Measurements from ENCODE around the gene BPTF.
"Not testable (repeated sequence)": the region's sequence is repeated elsewhere in the genome, so short reads cannot be mapped to it uniquely, and the experiment has no call there.

Gene BPTF

GRCh38 chr17:67976306-67976705, 151.0 kb downstream of the BPTF start:
- peaks cover 32% of the 10 kb centered on the region for H3K36me3 ChIP-seq (ENCODE audit: insufficient read depth, low read length)
- 94% methylated on average over 6 of the region's 6 CpGs for WGBS

GRCh38 chr17:67980456-67980855, 155.2 kb downstream of the BPTF start:
- Histone ChIP-seq H3K36me3 (ENCODE audit: insufficient read depth, low read length) (peaks cover 22% of the 10 kb centered on the region; the same call in 1 of the 2 replicates), H3K9me3 (ENCODE audit: insufficient read depth, low read depth, low read length) (no peaks in the 10 kb centered on the region), H3K4me3 (ENCODE audit: low read length) (no peak overlapping the region), H3K4me1 (ENCODE audit: insufficient read depth, low read length) (peaks cover 4% of the 10 kb centered on the region), H3K27me3 (ENCODE audit: insufficient read depth, low read length) (no peaks in the 10 kb centered on the region), H3K9ac (ENCODE audit: low read depth, low read length) (no peak overlapping the region), H3K27ac (ENCODE audit: low read depth, low read length) (no peak overlapping the region)
- 92% methylated on average over 1 of the region's 2 CpGs for WGBS

More at GRCh38 chr17:67976306-67976705, 151.0 kb downstream of the BPTF start:
- H3K4me1 ChIP-seq (ENCODE audit: insufficient read depth, low read length): peaks cover 17% of the 10 kb centered on the region
- H3K4me3 ChIP-seq (ENCODE audit: low read length); H3K27ac ChIP-seq (ENCODE audit: low read depth, low read length); H3K9ac ChIP-seq (ENCODE audit: low read depth, low read length); H3K9me3 ChIP-seq (ENCODE audit: insufficient read depth, low read depth, low read length); H3K27me3 ChIP-seq (ENCODE audit: insufficient read depth, low read length): not testable (repeated sequence)

DNA sequence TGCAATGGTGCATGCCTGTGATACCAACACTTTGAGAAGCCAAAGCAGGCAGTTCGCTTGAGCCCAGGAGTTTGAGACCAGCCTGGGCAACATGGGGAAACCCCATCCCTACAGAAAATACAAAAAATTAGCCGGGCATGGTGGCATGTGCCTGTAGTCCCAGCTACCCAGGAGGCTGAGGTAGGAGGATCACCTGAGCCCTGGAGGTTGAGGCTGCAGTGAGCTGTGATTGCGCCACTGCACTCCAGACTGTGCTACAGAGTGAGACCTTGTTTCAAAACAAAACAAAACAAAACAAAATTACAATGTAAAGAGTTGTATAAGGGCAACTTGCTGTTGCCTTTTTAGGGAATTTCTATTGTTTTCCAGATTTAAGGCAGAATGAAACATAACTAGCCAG, 155.6 kb downstream of the BPTF start:
- 48% methylated on average over 2 of the region's 3 CpGs for WGBS

GRCh38 chr17:67982034-67982640, 156.8 kb downstream of the BPTF start:
- Histone ChIP-seq H3K9me3 (ENCODE audit: insufficient read depth, low read depth, low read length) (no peaks in the 10 kb centered on the region), H3K27me3 (ENCODE audit: insufficient read depth, low read length) (no peaks in the 10 kb centered on the region), H3K9ac (ENCODE audit: low read depth, low read length) (no peak overlapping the region), H3K27ac (ENCODE audit: low read depth, low read length) (no peak overlapping the region), H3K4me3 (ENCODE audit: low read length) (no peak overlapping the region), H3K4me1 (ENCODE audit: insufficient read depth, low read length) (no peaks in the 10 kb centered on the region), H3K36me3 (ENCODE audit: insufficient read depth, low read length) (peaks cover 10% of the 10 kb centered on the region; the same call in 1 of the 2 replicates)
- WGBS: 91% methylated on average over 9 of the region's 9 CpGs

More for the DNA sequence above, 155.6 kb downstream of the BPTF start:
- H3K9me3 ChIP-seq (ENCODE audit: insufficient read depth, low read depth, low read length); H3K4me1 ChIP-seq (ENCODE audit: insufficient read depth, low read length); H3K27me3 ChIP-seq (ENCODE audit: insufficient read depth, low read length); H3K27ac ChIP-seq (ENCODE audit: low read depth, low read length); H3K9ac ChIP-seq (ENCODE audit: low read depth, low read length); H3K4me3 ChIP-seq (ENCODE audit: low read length): not testable (repeated sequence)
- H3K36me3 ChIP-seq (ENCODE audit: insufficient read depth, low read length): peaks cover 19% of the 10 kb centered on the region; the same call in 1 of the 2 replicates

DNA sequence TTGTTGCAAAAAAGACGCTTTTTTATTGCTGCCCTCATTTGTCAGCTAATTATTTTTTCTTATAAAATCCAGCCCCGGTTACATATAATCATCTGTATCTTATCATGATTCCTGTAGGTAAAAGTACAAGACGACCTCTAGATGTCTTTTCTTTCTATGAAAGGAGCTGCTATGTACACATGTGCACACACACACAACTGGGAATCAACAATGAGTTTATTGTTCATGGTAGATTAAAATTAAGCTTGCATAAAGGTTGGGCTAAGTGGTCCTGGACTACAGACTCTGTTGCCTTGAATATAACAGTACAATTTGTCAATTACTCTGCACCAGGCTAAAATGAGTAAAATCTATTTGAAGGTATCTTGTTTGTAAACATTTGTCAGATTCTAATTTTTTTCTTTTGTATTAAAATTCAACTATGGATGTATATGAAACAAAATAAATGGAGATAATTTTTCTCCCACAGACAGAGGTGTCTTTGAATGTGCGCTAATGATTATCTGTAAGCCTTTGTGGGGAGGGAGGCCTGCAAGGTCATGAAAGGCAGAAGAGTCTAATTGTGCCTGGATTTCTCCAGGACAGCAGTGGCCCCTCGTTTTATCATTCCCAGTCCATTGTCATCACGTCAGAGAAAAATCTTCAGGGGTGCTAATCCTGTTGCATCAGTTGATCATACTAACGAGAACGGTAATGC, 157.5 kb downstream of the BPTF start:
- H3K36me3 ChIP-seq (ENCODE audit: insufficient read depth, low read length): peaks cover 10% of the 10 kb centered on the region; the same call in 1 of the 2 replicates
- no peak overlapping the region for H3K4me3 ChIP-seq (ENCODE audit: low read length)
- no peaks in the 10 kb centered on the region for H3K27me3 ChIP-seq (ENCODE audit: insufficient read depth, low read length)
- no peak overlapping the region for H3K9ac ChIP-seq (ENCODE audit: low read depth, low read length)
- no peaks in the 10 kb centered on the region for H3K4me1 ChIP-seq (ENCODE audit: insufficient read depth, low read length)
- no peak overlapping the region for H3K27ac ChIP-seq (ENCODE audit: low read depth, low read length)
- no peaks in the 10 kb centered on the region for H3K9me3 ChIP-seq (ENCODE audit: insufficient read depth, low read depth, low read length)
- WGBS: 90% methylated on average over 8 of the region's 8 CpGs

- no peaks in the 10 kb centered on the region for H3K27me3 ChIP-seq (ENCODE audit: insufficient read depth, low read length)
- peaks cover 10% of the 10 kb centered on the region; the same call in 1 of the 2 replicates for H3K36me3 ChIP-seq (ENCODE audit: insufficient read depth, low read length)
- H3K4me1 ChIP-seq (ENCODE audit: insufficient read depth, low read length): no peaks in the 10 kb centered on the region
- no peak overlapping the region for H3K4me3 ChIP-seq (ENCODE audit: low read length)
- H3K9me3 ChIP-seq (ENCODE audit: insufficient read depth, low read depth, low read length): no peaks in the 10 kb centered on the region
- 92% methylated on average over 3 of the region's 3 CpGs for WGBS
- H3K27ac ChIP-seq (ENCODE audit: low read depth, low read length): no peak overlapping the region
- H3K9ac ChIP-seq (ENCODE audit: low read depth, low read length): no peak overlapping the region
Measured at GRCh38 chr17:67983383-67983688, 158.0 kb downstream of the BPTF start.

DNA sequence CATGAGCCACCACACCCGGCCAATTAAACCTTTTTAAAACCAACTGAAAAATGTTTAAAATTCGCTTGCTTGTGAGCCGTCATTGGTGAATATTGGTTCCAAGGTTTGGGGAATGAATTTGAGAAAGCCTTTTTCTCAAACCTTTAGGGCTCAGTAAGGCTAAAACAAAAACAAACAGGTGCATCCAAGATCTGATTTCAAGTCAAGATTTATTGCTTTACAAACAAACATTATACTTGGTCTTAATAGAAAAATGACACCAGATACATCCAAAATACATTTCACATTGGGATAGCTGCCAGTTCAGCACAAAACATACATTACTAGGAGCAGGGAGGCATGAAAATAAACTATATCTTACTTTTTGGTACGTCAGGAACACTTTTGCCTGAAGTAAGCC, 165.6 kb downstream of the BPTF start:
- 94% methylated on average over 4 of the region's 4 CpGs for WGBS
- peaks cover 15% of the 10 kb centered on the region for H3K27me3 ChIP-seq (ENCODE audit: insufficient read depth, low read length)
- no peaks in the 10 kb centered on the region for H3K9me3 ChIP-seq (ENCODE audit: insufficient read depth, low read depth, low read length)
- no peak overlapping the region for H3K9ac ChIP-seq (ENCODE audit: low read depth, low read length)
- peaks cover 12% of the 10 kb centered on the region for H3K36me3 ChIP-seq (ENCODE audit: insufficient read depth, low read length)
- peaks cover 13% of the 10 kb centered on the region for H3K4me1 ChIP-seq (ENCODE audit: insufficient read depth, low read length)
- no peak overlapping the region for H3K4me3 ChIP-seq (ENCODE audit: low read length)
- H3K27ac ChIP-seq (ENCODE audit: low read depth, low read length): no peak overlapping the region

- H3K27ac ChIP-seq (ENCODE audit: low read depth, low read length): peak overlapping the region; percentile 94; the same call in 1 of the 2 replicates
- H3K4me3 ChIP-seq (ENCODE audit: low read length): peak overlapping the region; percentile 98
- peak overlapping the region; percentile 91 for H3K9ac ChIP-seq (ENCODE audit: low read depth, low read length)
- peaks cover 12% of the 10 kb centered on the region for H3K36me3 ChIP-seq (ENCODE audit: insufficient read depth, low read length)
- H3K27me3 ChIP-seq (ENCODE audit: insufficient read depth, low read length): peaks cover 25% of the 10 kb centered on the region
- 20% methylated on average over 17 of the region's 18 CpGs for WGBS
- H3K4me1 ChIP-seq (ENCODE audit: insufficient read depth, low read length): peaks cover 13% of the 10 kb centered on the region
- no peaks in the 10 kb centered on the region for H3K9me3 ChIP-seq (ENCODE audit: insufficient read depth, low read depth, low read length)
Measured at GRCh38 chr17:67992548-67993152, 167.3 kb downstream of the BPTF start.

DNA sequence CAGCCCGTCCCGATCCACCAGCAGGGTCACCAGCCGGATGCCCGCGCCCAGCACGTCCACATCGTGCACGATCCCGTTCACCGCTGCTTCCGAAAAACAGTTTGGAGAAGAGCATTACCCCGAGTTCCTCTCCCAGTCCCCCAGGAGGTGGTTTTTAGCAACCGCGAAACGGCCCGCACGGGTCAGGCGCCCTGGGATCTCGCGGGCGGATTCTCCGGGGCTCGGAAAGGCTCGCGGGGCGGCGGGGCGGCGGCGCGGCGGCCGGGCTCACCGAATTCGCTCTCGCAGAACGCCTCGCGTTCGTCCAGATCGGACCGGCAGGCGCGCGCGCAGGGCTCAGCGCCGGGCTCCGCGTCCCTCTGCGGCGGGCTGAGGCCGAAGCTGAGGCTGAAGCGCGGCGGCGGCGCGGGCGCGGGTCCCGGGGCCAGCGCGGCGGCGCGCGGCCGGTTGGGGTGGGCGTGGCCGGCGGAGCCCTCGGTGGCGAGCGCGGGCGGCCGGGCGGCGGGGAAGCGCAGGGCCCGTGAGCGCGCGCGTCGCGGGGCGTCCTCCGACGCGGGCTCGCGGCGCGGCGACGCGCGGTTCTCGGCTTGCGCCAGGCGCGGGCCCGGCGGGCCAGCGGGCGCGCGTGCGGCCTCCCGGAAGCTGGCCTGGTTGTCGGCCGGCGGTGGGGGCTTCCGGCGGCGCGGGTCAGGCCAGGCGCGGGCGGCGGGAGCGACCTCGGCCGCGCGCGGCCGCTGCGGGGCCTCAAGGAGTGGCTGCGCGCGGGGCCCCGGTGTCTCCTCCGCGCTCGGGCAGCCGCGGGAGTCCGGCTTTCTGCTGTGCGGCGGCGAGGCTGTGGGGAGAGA, 168.1 kb downstream of the BPTF start:
- under 1% methylated on average over 144 of the region's 144 CpGs for WGBS
- H3K27ac ChIP-seq (ENCODE audit: low read depth, low read length): peak overlapping the region; percentile 94

GRCh38 chr17:67993998-67994361, 168.7 kb downstream of the BPTF start:
- no peaks in the 10 kb centered on the region for H3K9me3 ChIP-seq (ENCODE audit: insufficient read depth, low read depth, low read length)
- peak overlapping the region; percentile 79 for H3K4me3 ChIP-seq (ENCODE audit: low read length)
- peaks cover 12% of the 10 kb centered on the region for H3K36me3 ChIP-seq (ENCODE audit: insufficient read depth, low read length)
- WGBS: 2% methylated on average over 21 of the region's 21 CpGs
- H3K27me3 ChIP-seq (ENCODE audit: insufficient read depth, low read length): peaks cover 25% of the 10 kb centered on the region
- H3K4me1 ChIP-seq (ENCODE audit: insufficient read depth, low read length): peaks cover 13% of the 10 kb centered on the region
- H3K9ac ChIP-seq (ENCODE audit: low read depth, low read length): peak overlapping the region; percentile 83
- H3K27ac ChIP-seq (ENCODE audit: low read depth, low read length): peak overlapping the region; percentile 82; the same call in 1 of the 2 replicates

More for the DNA sequence above, 168.1 kb downstream of the BPTF start:
- Histone ChIP-seq H3K4me1 (ENCODE audit: insufficient read depth, low read length) (peaks cover 13% of the 10 kb centered on the region), H3K36me3 (ENCODE audit: insufficient read depth, low read length) (peaks cover 12% of the 10 kb centered on the region), H3K9ac (ENCODE audit: low read depth, low read length) (peak overlapping the region; percentile 91), H3K27me3 (ENCODE audit: insufficient read depth, low read length) (peaks cover 25% of the 10 kb centered on the region), H3K4me3 (ENCODE audit: low read length) (peak overlapping the region; percentile 98), H3K9me3 (ENCODE audit: insufficient read depth, low read depth, low read length) (no peaks in the 10 kb centered on the region)

All from HUES64 (cell line).